Lower leg skin (tissue), 3 donors: ENCODE results near the gene FAM174A.

Experiments used
- POLR2A ChIP-seq, 2 donors: fragments of 450-650 bp; IDR thresholded peaks; one replicate each; pipeline ENCODE4 v1.6.1; 2016 to 2017; ENCODE audit warnings: antibody characterized with exemption in 2 of 2, mild to moderate bottlenecking in 1 of 2, moderate library complexity in 1 of 2
- TF ChIP-seq, protein P1 (sequence below), 3 donors: fragments of 450-650 bp; IDR thresholded peaks; one replicate each; pipeline ENCODE4 v1.5.1; 2016; ENCODE audit warnings: antibody characterized with exemption in 3 of 3, mild to moderate bottlenecking in 3 of 3, moderate library complexity in 2 of 3

- TF ChIP-seq, protein P1, sequence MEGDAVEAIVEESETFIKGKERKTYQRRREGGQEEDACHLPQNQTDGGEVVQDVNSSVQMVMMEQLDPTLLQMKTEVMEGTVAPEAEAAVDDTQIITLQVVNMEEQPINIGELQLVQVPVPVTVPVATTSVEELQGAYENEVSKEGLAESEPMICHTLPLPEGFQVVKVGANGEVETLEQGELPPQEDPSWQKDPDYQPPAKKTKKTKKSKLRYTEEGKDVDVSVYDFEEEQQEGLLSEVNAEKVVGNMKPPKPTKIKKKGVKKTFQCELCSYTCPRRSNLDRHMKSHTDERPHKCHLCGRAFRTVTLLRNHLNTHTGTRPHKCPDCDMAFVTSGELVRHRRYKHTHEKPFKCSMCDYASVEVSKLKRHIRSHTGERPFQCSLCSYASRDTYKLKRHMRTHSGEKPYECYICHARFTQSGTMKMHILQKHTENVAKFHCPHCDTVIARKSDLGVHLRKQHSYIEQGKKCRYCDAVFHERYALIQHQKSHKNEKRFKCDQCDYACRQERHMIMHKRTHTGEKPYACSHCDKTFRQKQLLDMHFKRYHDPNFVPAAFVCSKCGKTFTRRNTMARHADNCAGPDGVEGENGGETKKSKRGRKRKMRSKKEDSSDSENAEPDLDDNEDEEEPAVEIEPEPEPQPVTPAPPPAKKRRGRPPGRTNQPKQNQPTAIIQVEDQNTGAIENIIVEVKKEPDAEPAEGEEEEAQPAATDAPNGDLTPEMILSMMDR (IDR thresholded peaks at IDR 0.05): no peak
- no peak for TF ChIP-seq POLR2A (IDR thresholded peaks at IDR 0.05)
Measured at GRCh38 chr5:100623719-100624118, 88.5 kb downstream of the FAM174A start.
